Lower lobe of right lung (tissue), 2 donors: ENCODE measurements around the gene FGF4. TPM values are rescaled to one million over a fixed set of nuclear protein-coding genes. Genes with fewer than 3 reads are reported as not detected.
A peak's percentile ranks its signal among the peaks of the same experiment; 100 is the strongest.
"Not testable (repeated sequence)": the region's sequence is repeated elsewhere in the genome, so short reads cannot be mapped to it uniquely, and the experiment has no call there.

ENCODE experiments used
- ATAC-seq, 2 donors: fragments of 200-7000 bp; cut with Tn5 transposase; one replicate each; pipeline ENCODE4 v1.9.1; 2020 to 2022; ENCODE audit warnings: mild to moderate bottlenecking in 2 of 2, moderate library complexity in 2 of 2
- DNase-seq: peaks from one replicate; pipeline ENCODE4 v3.0.0-alpha.2; 2020
- H3K27ac ChIP-seq: fragments of 200-600 bp; one replicate; pipeline ENCODE4 v1.8.0; 2022
- H3K27me3 ChIP-seq: fragments of 200-600 bp; one replicate; pipeline ENCODE4 v1.8.0; 2022; ENCODE audit warnings: low read depth
- H3K36me3 ChIP-seq: fragments of 200-600 bp; one replicate; pipeline ENCODE4 v1.8.0; 2022; ENCODE audit warnings: mild to moderate bottlenecking
- H3K4me1 ChIP-seq: fragments of 200-600 bp; one replicate; pipeline ENCODE4 v1.8.0; 2022
- H3K4me3 ChIP-seq: fragments of 200-600 bp; one replicate; pipeline ENCODE4 v1.8.0; 2022; ENCODE audit warnings: mild to moderate bottlenecking
- H3K9me3 ChIP-seq: fragments of 200-600 bp; one replicate; pipeline ENCODE4 v1.8.0; 2022
- CTCF ChIP-seq: fragments of 200-600 bp; IDR thresholded peaks from one replicate; pipeline ENCODE4 v1.8.0; 2022; ENCODE audit warnings: antibody characterized with exemption, mild to moderate bottlenecking
- intact Hi-C: fragments of 100-400 bp; cut with DNase I; formaldehyde crosslinking; loops from one replicate; pipeline ENCODE4 v1.11.0; 2022
- total RNA-seq: library from RNA; stranded (reverse); fragmentation: NEBNext Ultra II Directional; extraction: Animal tissue kit (Norgen Biotek cat#: 25700); gene quantifications from one replicate; pipeline ENCODE4 v1.2.1, GENCODE V29; 2021
- donor health status: DM: no; HTN: yes; CAD: no; lungs with severe emphysema.

The FGF4 gene
- total RNA-seq, 1 donor from 2014 or later = not detected

GRCh38 chr11:69765498-69765995, 9.6 kb downstream of the FGF4 start:
- Histone ChIP-seq H3K27ac (no peak overlapping the region), H3K4me3 (no peak overlapping the region), H3K27me3 (peaks cover 11% of the 10 kb centered on the region), H3K36me3 (no peaks in the 10 kb centered on the region), H3K9me3 (no peaks in the 10 kb centered on the region), H3K4me1 (no peaks in the 10 kb centered on the region)
- no peak for DNase-seq
- no peak for TF ChIP-seq CTCF
- intact Hi-C loops = no loop called here
- no peak for ATAC-seq

GRCh38 chr11:69764918-69765317, 10.2 kb downstream of the FGF4 start:
- H3K9me3 ChIP-seq, H3K4me3 ChIP-seq, H3K27me3 ChIP-seq, H3K36me3 ChIP-seq, H3K27ac ChIP-seq, intact Hi-C loops, H3K4me1 ChIP-seq, ATAC-seq, DNase-seq: not testable (repeated sequence)

GRCh38 chr11:69760319-69760718, 14.8 kb downstream of the FGF4 start:
- TF ChIP-seq CTCF = no peak
- intact Hi-C loops = no loop called here

GRCh38 chr11:69752890-69753289, 22.3 kb downstream of the FGF4 start:
- no peaks in the 10 kb centered on the region for H3K36me3 ChIP-seq
- no peak overlapping the region for H3K27ac ChIP-seq
- H3K9me3 ChIP-seq = no peaks in the 10 kb centered on the region
- H3K27me3 ChIP-seq = peaks cover 5% of the 10 kb centered on the region
- TF ChIP-seq CTCF = no peak
- ATAC-seq (no peak), DNase-seq (no peak)
- intact Hi-C loops = no loop called here
- H3K4me3 ChIP-seq = no peak overlapping the region
- no peaks in the 10 kb centered on the region for H3K4me1 ChIP-seq

More at GRCh38 chr11:69760319-69760718, 14.8 kb downstream of the FGF4 start:
- Histone ChIP-seq H3K4me3 (no peak overlapping the region), H3K9me3 (no peaks in the 10 kb centered on the region), H3K27ac (no peak overlapping the region), H3K36me3 (no peaks in the 10 kb centered on the region), H3K27me3 (peaks cover 4% of the 10 kb centered on the region), H3K4me1 (no peaks in the 10 kb centered on the region)
- ATAC-seq = peak in 1 of 2 donors; percentile 22
- DNase-seq = no peak

- Histone ChIP-seq H3K27me3 (peaks cover 10% of the 10 kb centered on the region), H3K36me3 (no peaks in the 10 kb centered on the region), H3K9me3 (no peaks in the 10 kb centered on the region), H3K27ac (no peak overlapping the region), H3K4me1 (no peaks in the 10 kb centered on the region), H3K4me3 (no peak overlapping the region)
- intact Hi-C loops = no loop called here
- no peak for TF ChIP-seq CTCF
- ATAC-seq = no peak
- no peak for DNase-seq
Measured at GRCh38 chr11:69750875-69751597, 24.1 kb downstream of the FGF4 start.

GRCh38 chr11:69750108-69750850, 24.9 kb downstream of the FGF4 start:
- intact Hi-C loops = no loop called here
- Histone ChIP-seq H3K4me3 (no peak overlapping the region), H3K36me3 (no peaks in the 10 kb centered on the region), H3K4me1 (no peaks in the 10 kb centered on the region), H3K27me3 (peaks cover 10% of the 10 kb centered on the region), H3K9me3 (no peaks in the 10 kb centered on the region), H3K27ac (no peak overlapping the region)
- no peak for ATAC-seq
- no peak for TF ChIP-seq CTCF
- DNase-seq = no peak
